K562 (cell line): ENCODE data around the gene ALDH3B2. TPM values are rescaled to one million over a fixed set of nuclear protein-coding genes. Genes with fewer than 3 reads are reported as not detected.

Experiments
- ATF1 ChIP-seq, 2 experiments: fragments of 450-650 bp in 1 of 2; IDR thresholded peaks; 2 replicates each; pipeline ENCODE4 v1.6.1; 2016; ENCODE audit warnings: missing compliant biosample characterization in 1 of 2, missing genetic modification characterization in 1 of 2
- BCOR ChIP-seq: fragments of 450-650 bp; IDR thresholded peaks from 2 replicates; pipeline ENCODE4 v1.6.1; 2016
- GATA2 ChIP-seq: sonication (generic); formaldehyde crosslinking; IDR thresholded peaks from 2 replicates; pipeline ENCODE4 v1.4.0; 2020; ENCODE audit warnings: mild to moderate bottlenecking, missing genetic modification reagents
- KDM1A ChIP-seq, 2 experiments: fragments of 450-650 bp; IDR thresholded peaks; 2 replicates each; pipeline ENCODE4 v1.6.1; 2016; ENCODE audit warnings: mild to moderate bottlenecking in 2 of 2
- MAFK ChIP-seq: IDR thresholded peaks from 2 replicates; pipeline ENCODE4 v1.6.1; 2011; ENCODE audit warnings: low read length, improper control_type of control experiment
- MTA1 ChIP-seq: fragments of 450-650 bp; IDR thresholded peaks from 2 replicates; pipeline ENCODE4 v1.6.1; 2017; ENCODE audit warnings: borderline replicate concordance
- RAD21 ChIP-seq, 2 experiments: fragments of 250-450 bp in 1 of 2; fragments of 450-650 bp in 1 of 2; sonication (Bioruptor Pico) in 1 of 2; formaldehyde crosslinking in 1 of 2; IDR thresholded peaks in 1 of 2; conservative IDR thresholded peaks in 1 of 2; 2 replicates each; pipeline versions ENCODE4 v1.4.0 to v1.8.0; 2020 to 2022; ENCODE audit warnings: mild to moderate bottlenecking in 2 of 2, moderate library complexity in 1 of 2
- SAP30 ChIP-seq: fragments of 200-600 bp; sonication (generic); IDR thresholded peaks from 2 replicates; pipeline ENCODE4 v1.6.1; 2012; ENCODE audit warnings: borderline replicate concordance, low read depth, mild to moderate bottlenecking, moderate library complexity, low read length, control low read depth, inconsistent platforms; ENCODE audit not compliant: insufficient read depth, poor library complexity, severe bottlenecking
- SMARCE1 ChIP-seq: fragments of 450-650 bp; IDR thresholded peaks from 2 replicates; pipeline ENCODE4 v1.7.1; 2016; ENCODE audit warnings: mild to moderate bottlenecking
- TEAD4 ChIP-seq, 2 experiments: sonication (generic) in 1 of 2; formaldehyde crosslinking in 1 of 2; IDR thresholded peaks; 2 replicates each; pipeline versions ENCODE4 v1.6.1 to v1.8.0; 2012 to 2022; ENCODE audit warnings: borderline replicate concordance in 1 of 2, inconsistent platforms in 1 of 2, low read length in 1 of 2, mild to moderate bottlenecking in 1 of 2, missing genetic modification reagents in 1 of 2
- ZFPM2 ChIP-seq: fragments of 250-450 bp; sonication (Bioruptor Pico); IDR thresholded peaks from 2 replicates; pipeline ENCODE4 v1.5.1; 2022; ENCODE audit warnings: mild to moderate bottlenecking
- ZNF318 ChIP-seq, 2 experiments: fragments of 450-650 bp; IDR thresholded peaks; 2 replicates each; pipeline ENCODE4 v1.6.1; 2016; ENCODE audit warnings: mild to moderate bottlenecking in 2 of 2, borderline replicate concordance in 1 of 2, low read depth in 1 of 2, moderate library complexity in 1 of 2
- ZNF639 ChIP-seq, 2 experiments: fragments of 200-800 bp in 1 of 2; sonication (Bioruptor generic) in 1 of 2; sonication (generic) in 1 of 2; formaldehyde crosslinking in 1 of 2; IDR thresholded peaks in 1 of 2; conservative IDR thresholded peaks in 1 of 2; 2 replicates each; pipeline versions ENCODE4 v1.5.0 to v1.6.1; 2016 to 2020; ENCODE audit warnings: missing compliant biosample characterization in 1 of 2, missing genetic modification characterization in 1 of 2, missing genetic modification reagents in 1 of 2
- ZNF785 ChIP-seq: fragments of 250-450 bp; sonication (Bioruptor Pico); IDR thresholded peaks from 2 replicates; pipeline ENCODE4 v1.4.0; 2020; ENCODE audit warnings: mild to moderate bottlenecking
- polyA plus RNA-seq, 8 experiments: library from polyadenylated mRNA; depleted of rRNA in 4 of 8; stranded (reverse) in 5 of 8; unstranded in 3 of 8; fragments of >200 nt; fragmentation: Nextera tagmentation in 2 of 8; fragmentation: Illumina TruSeq in 1 of 8; extraction: Ambion mirVana in 2 of 8; extraction: Trizol in 1 of 8; gene quantifications; 2 replicates each; pipeline versions ENCODE4 v1.2.1 to v1.2.3, GENCODE V29; 2011 to 2014; ENCODE audit warnings: inconsistent platforms in 1 of 8, missing spikeins in 1 of 8
- total RNA-seq, 7 experiments: library from RNA; depleted of rRNA in 6 of 7; stranded (reverse); fragments of >200 nt in 6 of 7; fragmentation: Illumina TruSeq in 2 of 7; extraction: Trizol in 2 of 7; gene quantifications; 2 replicates each; pipeline versions ENCODE4 v1.2.1 to v1.2.3, GENCODE V29; 2011 to 2021; ENCODE audit warnings: low replicate concordance in 1 of 7

ALDH3B2 gene
- total and polyA plus RNA-seq, 9 of the 15 experiments (the other 6 are each of a cell fraction or from before 2014, with no cell fraction given): not detected

GRCh38 chr11:67629386-67630227 lies 44.8 kb downstream of the ALDH3B2 start, which contains the start of gene NUDT8 (continued):
- TF ChIP-seq RAD21 (CRISPR knock-in tag; conservative IDR thresholded peaks at IDR 0.05 in 1 of 2, IDR thresholded peaks at IDR 0.05 in 1 of 2) (peak; percentile 64 to 77), SAP30 (peak; percentile 76), KDM1A (IDR thresholded peaks at IDR 0.05) (peak; percentile 54 to 80; a peak in 3 of 4 replicates), ZNF639 (CRISPR knock-in tag; conservative IDR thresholded peaks at IDR 0.05 in 1 of 2, IDR thresholded peaks at IDR 0.05 in 1 of 2) (no peak; a peak in 1 of 4 replicates), ATF1 (CRISPR knock-in tag; IDR thresholded peaks at IDR 0.05) (no peak), ATF1 (tag; IDR thresholded peaks at IDR 0.05) (peak; percentile 82), TEAD4 (IDR thresholded peaks at IDR 0.05; ENCODE audit: low read length) (no peak), TEAD4 (CRISPR knock-in tag; IDR thresholded peaks at IDR 0.05; ENCODE audit: borderline replicate concordance) (peak; percentile 83; the same call in 1 of the 2 replicates), MTA1 (no peak), MAFK (no peak), ZNF785 (CRISPR knock-in tag) (0 out of 2 replicates have a peak, but pooled peaks have one; percentile 61), SMARCE1 (no peak), GATA2 (no peak), BCOR (peak; percentile 83), ZFPM2 (CRISPR knock-in tag) (no peak; the same call in 1 of the 2 replicates), ZNF318 (IDR thresholded peaks at IDR 0.05; ENCODE audit: borderline replicate concordance in 1 of 2, low read depth in 1 of 2) (no peak)
